Fibroblast of lung (primary cell): ENCODE measurements around the gene PHF14. TPM values are rescaled to one million over a fixed set of nuclear protein-coding genes. Genes with fewer than 3 reads are reported as not detected.

ENCODE experiments used
- DNase-seq, 2 donors: peaks; one replicate each; pipeline versions ENCODE4 v3.0.0 to v3.0.0-alpha.2; 2010; ENCODE audit warnings: low read depth in 2 of 2
- H2AFZ ChIP-seq: 2 replicates; pipeline ENCODE4 v1.5.1; 2012; ENCODE audit warnings: low read length, control low read depth, inconsistent platforms
- H3K27ac ChIP-seq: 2 replicates; pipeline ENCODE4 v1.5.1; 2011; ENCODE audit warnings: low read length, control low read depth; ENCODE audit not compliant: insufficient read depth
- H3K27me3 ChIP-seq: 2 replicates; pipeline ENCODE4 v1.5.1; 2011; ENCODE audit warnings: mild to moderate bottlenecking, low read length; ENCODE audit not compliant: control insufficient read depth, insufficient read depth
- H3K36me3 ChIP-seq: 2 replicates; pipeline ENCODE4 v1.5.1; 2011; ENCODE audit warnings: low read length; ENCODE audit not compliant: control insufficient read depth, insufficient read depth
- H3K4me1 ChIP-seq: 2 replicates; pipeline ENCODE4 v1.5.1; 2011; ENCODE audit warnings: low read length; ENCODE audit not compliant: control insufficient read depth, insufficient read depth; ENCODE audit errors: extremely low read depth
- H3K4me2 ChIP-seq: 2 replicates; pipeline ENCODE4 v1.5.1; 2011; ENCODE audit warnings: low read length, control low read depth; ENCODE audit not compliant: insufficient read depth; ENCODE audit errors: extremely low read depth
- H3K4me3 ChIP-seq, 4 experiments: fragments of 200-600 bp in 1 of 4; sonication (generic) in 1 of 4; replicated peaks in 1 of 4; 2 replicates each; pipeline ENCODE4 v1.5.1; 2011 to 2016; ENCODE audit warnings: low read length in 4 of 4, low read depth in 3 of 4, mild to moderate bottlenecking in 3 of 4, control low read depth in 2 of 4, inconsistent platforms in 1 of 4, mixed read lengths in 1 of 4; ENCODE audit not compliant: insufficient read depth in 1 of 4; ENCODE audit errors: control extremely low read depth in 1 of 4
- H3K79me2 ChIP-seq: 2 replicates; pipeline ENCODE4 v1.5.1; 2012; ENCODE audit warnings: mild to moderate bottlenecking, low read length, inconsistent platforms; ENCODE audit not compliant: control insufficient read depth, insufficient read depth
- H3K9ac ChIP-seq: 2 replicates; pipeline ENCODE4 v1.5.1; 2011; ENCODE audit warnings: mild to moderate bottlenecking, low read length, control low read depth; ENCODE audit not compliant: insufficient read depth
- H3K9me3 ChIP-seq: 2 replicates; pipeline ENCODE4 v1.5.1; 2012; ENCODE audit warnings: low read depth, low read length; ENCODE audit not compliant: control insufficient read depth, insufficient read depth
- H4K20me1 ChIP-seq: 2 replicates; pipeline ENCODE4 v1.5.1; 2011; ENCODE audit warnings: low read length; ENCODE audit not compliant: control insufficient read depth, insufficient read depth; ENCODE audit errors: extremely low read depth
- CTCF ChIP-seq, 2 donors: IDR thresholded peaks in 1 of 2; conservative IDR thresholded peaks in 1 of 2; 1 replicate in 1 of 2; 2 replicates in 1 of 2; pipeline ENCODE4 v1.5.1; 2011 to 2012; ENCODE audit warnings: low read length in 2 of 2, control low read depth in 1 of 2, inconsistent platforms in 1 of 2, low read depth in 1 of 2, mild to moderate bottlenecking in 1 of 2
- EZH2 ChIP-seq: IDR thresholded peaks from 2 replicates; pipeline ENCODE4 v1.5.1; 2012; ENCODE audit warnings: low read length, control low read depth, mild to moderate bottlenecking; ENCODE audit errors: missing control alignments
- polyA plus RNA-seq, 2 donors: library from polyadenylated mRNA; depleted of rRNA in 1 of 2; stranded (reverse) in 1 of 2; unstranded in 1 of 2; fragments of >200 nt; gene quantifications; 2 replicates each; pipeline ENCODE4 v1.2.1, GENCODE V29; 2011 to 2012; ENCODE audit warnings: missing spikeins in 1 of 2
- total RNA-seq: library from RNA; depleted of rRNA; stranded (reverse); fragments of >200 nt; gene quantifications from 2 replicates; pipeline ENCODE4 v1.2.1, GENCODE V29; 2014

The PHF14 gene
- total and polyA plus RNA-seq, 2 donors (not counting 1 experiment from before 2014, with no cell fraction given), result 18.8 to 29.6 TPM

- Histone ChIP-seq H3K4me2 (no peak overlapping the region), H3K36me3 (no peaks in the 10 kb centered on the region), H3K9ac (no peak overlapping the region), H3K79me2 (no peaks in the 10 kb centered on the region), H4K20me1 (no peaks in the 10 kb centered on the region), H3K27ac (no peak overlapping the region), H3K4me3 (peak overlapping the region in 1 of 4 experiments; percentile 56), H3K4me1 (no peaks in the 10 kb centered on the region), H2AFZ (no peak overlapping the region), H3K27me3 (no peaks in the 10 kb centered on the region), H3K9me3 (no peaks in the 10 kb centered on the region)
- DNase-seq, result no peak
- TF ChIP-seq EZH2 (no peak), CTCF (conservative IDR thresholded peaks at IDR 0.05 in 1 of 2, IDR thresholded peaks at IDR 0.05 in 1 of 2; ENCODE audit: low read depth in 1 of 2, low read length in 2 of 2) (no peak)
These were observed 220.2 kb downstream of the PHF14 start for GRCh38 chr7:11193888-11194287.

- Histone ChIP-seq H3K36me3 (no peaks in the 10 kb centered on the region), H3K9ac (no peak overlapping the region), H3K9me3 (no peaks in the 10 kb centered on the region), H2AFZ (no peak overlapping the region), H4K20me1 (no peaks in the 10 kb centered on the region), H3K4me2 (no peak overlapping the region), H3K4me3 (no peak overlapping the region), H3K4me1 (no peaks in the 10 kb centered on the region), H3K27me3 (no peaks in the 10 kb centered on the region), H3K79me2 (no peaks in the 10 kb centered on the region), H3K27ac (no peak overlapping the region)
- DNase-seq, result no peak
- TF ChIP-seq CTCF (conservative IDR thresholded peaks at IDR 0.05 in 1 of 2, IDR thresholded peaks at IDR 0.05 in 1 of 2; ENCODE audit: low read depth in 1 of 2, low read length in 2 of 2), result no peak
- no peak for TF ChIP-seq EZH2
These were observed 220.8 kb downstream of the PHF14 start for GRCh38 chr7:11194492-11194891.

GRCh38 chr7:11195502-11195901, 221.8 kb downstream of the PHF14 start:
- Histone ChIP-seq H2AFZ (no peak overlapping the region), H3K9ac (no peak overlapping the region), H3K79me2 (no peaks in the 10 kb centered on the region), H3K4me1 (no peaks in the 10 kb centered on the region), H3K4me3 (no peak overlapping the region), H4K20me1 (no peaks in the 10 kb centered on the region), H3K27me3 (no peaks in the 10 kb centered on the region), H3K36me3 (no peaks in the 10 kb centered on the region), H3K9me3 (no peaks in the 10 kb centered on the region), H3K27ac (no peak overlapping the region), H3K4me2 (no peak overlapping the region)
- no peak for DNase-seq
- TF ChIP-seq CTCF (conservative IDR thresholded peaks at IDR 0.05 in 1 of 2, IDR thresholded peaks at IDR 0.05 in 1 of 2; ENCODE audit: low read depth in 1 of 2, low read length in 2 of 2) (no peak), EZH2 (no peak)
